Panc1 (cell line): ENCODE results near the gene PCDH18. TPM values are rescaled to one million over a fixed set of nuclear protein-coding genes. Genes with fewer than 3 reads are reported as not detected.
A peak's percentile ranks its signal among the peaks of the same experiment; 100 is the strongest.

Source experiments
- ATAC-seq: fragments of 200-7000 bp; cut with Tn5 transposase; 2 replicates; pipeline ENCODE4 v1.9.1; 2020; ENCODE audit warnings: mild to moderate bottlenecking, moderate library complexity
- BruUV-seq: library from RNA; stranded (reverse); fragments of 400-500 nt; replicated peaks from 2 replicates; lab custom pipeline; 2021; lab: Mats Ljungman, UMichigan
- CTCF ChIA-PET: fragments of 300-600 bp; sonication (Branson Sonifier 250); formaldehyde crosslinking; loops from one replicate; lab custom pipeline; 2022; ENCODE audit warnings: antibody characterized with exemption; lab: Charles Lee
- POLR2A ChIA-PET: fragments of 300-600 bp; sonication (Branson Sonifier 250); formaldehyde crosslinking; loops from one replicate; lab custom pipeline; 2022; ENCODE audit warnings: antibody characterized with exemption; lab: Charles Lee
- DNase-seq: peaks from one replicate; pipeline ENCODE4 v3.0.0-alpha.2; 2010; ENCODE audit warnings: low read depth, low spot score
- H3K27ac ChIP-seq: 2 replicates; pipeline ENCODE4 v1.5.1; 2011; ENCODE audit warnings: mild to moderate bottlenecking, low read length, inconsistent platforms
- H3K27me3 ChIP-seq: fragments of 200-500 bp; sonication (Bioruptor generic); 2 replicates; pipeline ENCODE4 v1.6.0; 2014; ENCODE audit warnings: low read length, inconsistent platforms; ENCODE audit not compliant: control insufficient read depth, insufficient read depth
- H3K36me3 ChIP-seq: fragments of 200-500 bp; sonication (Bioruptor generic); 2 replicates; pipeline ENCODE4 v1.5.1; 2014; ENCODE audit warnings: inconsistent platforms, mild to moderate bottlenecking, low read length, moderate library complexity; ENCODE audit not compliant: control insufficient read depth, insufficient read depth
- H3K4me1 ChIP-seq: 2 replicates; pipeline ENCODE4 v1.5.1; 2011; ENCODE audit warnings: inconsistent platforms, mild to moderate bottlenecking, low read length, moderate library complexity; ENCODE audit not compliant: control insufficient read depth, insufficient read depth
- H3K4me3 ChIP-seq, 2 experiments: 2 replicates each; pipeline ENCODE4 v1.5.1; 2011 to 2012; ENCODE audit warnings: low read depth in 2 of 2, low read length in 2 of 2, mild to moderate bottlenecking in 2 of 2, inconsistent platforms in 1 of 2, moderate library complexity in 1 of 2
- H3K9me3 ChIP-seq: fragments of 200-500 bp; sonication (Bioruptor generic); 2 replicates; pipeline ENCODE4 v1.5.1; 2014; ENCODE audit warnings: low read depth, mild to moderate bottlenecking, inconsistent platforms, low read length, moderate library complexity; ENCODE audit not compliant: control insufficient read depth, insufficient read depth
- POLR2AphosphoS5 ChIP-seq: IDR thresholded peaks from 2 replicates; pipeline ENCODE4 v1.6.1; 2012; ENCODE audit warnings: mild to moderate bottlenecking, low read depth, low read length, moderate library complexity
- SIN3A ChIP-seq: IDR thresholded peaks from 2 replicates; pipeline ENCODE4 v1.6.1; 2012; ENCODE audit warnings: low read depth, mild to moderate bottlenecking, low read length, moderate library complexity, borderline replicate concordance; ENCODE audit not compliant: insufficient read depth
- TCF7L2 ChIP-seq: IDR thresholded peaks from 2 replicates; pipeline ENCODE4 v1.6.1; 2011; ENCODE audit warnings: mild to moderate bottlenecking, low read depth, low read length, inconsistent platforms
- in situ Hi-C: cut with HindIII; loops from 2 replicates; pipeline ENCODE4 v1.10.0; 2016; ENCODE audit warnings: low sequenced_read_pairs, low pct_unique_long_range_greater_than_20kb
- intact Hi-C: fragments of 100-400 bp; cut with micrococcal nuclease; formaldehyde crosslinking; loops from one replicate; pipeline ENCODE4 v1.10.0; 2022; ENCODE audit not compliant: unreplicated experiment
- total RNA-seq: library from RNA; stranded (reverse); gene quantifications from one replicate; pipeline ENCODE4 v1.2.1, GENCODE V29; 2021; ENCODE audit not compliant: unreplicated experiment
- TF ChIP-seq, protein P1 (sequence below): fragments of 450-650 bp; IDR thresholded peaks from 2 replicates; pipeline ENCODE4 v1.5.1; 2017; ENCODE audit warnings: mild to moderate bottlenecking
- TF ChIP-seq, protein P2 (sequence below), 2 experiments: IDR thresholded peaks; 2 replicates each; pipeline ENCODE4 v1.6.1; 2011 to 2012; ENCODE audit warnings: low read depth in 2 of 2, control low read depth in 1 of 2, low read length in 1 of 2, mild to moderate bottlenecking in 1 of 2, moderate library complexity in 1 of 2; ENCODE audit not compliant: insufficient read depth in 1 of 2

PCDH18 gene
- total RNA-seq, 1 experiment from 2014 or later = 10.8 TPM

DNA sequence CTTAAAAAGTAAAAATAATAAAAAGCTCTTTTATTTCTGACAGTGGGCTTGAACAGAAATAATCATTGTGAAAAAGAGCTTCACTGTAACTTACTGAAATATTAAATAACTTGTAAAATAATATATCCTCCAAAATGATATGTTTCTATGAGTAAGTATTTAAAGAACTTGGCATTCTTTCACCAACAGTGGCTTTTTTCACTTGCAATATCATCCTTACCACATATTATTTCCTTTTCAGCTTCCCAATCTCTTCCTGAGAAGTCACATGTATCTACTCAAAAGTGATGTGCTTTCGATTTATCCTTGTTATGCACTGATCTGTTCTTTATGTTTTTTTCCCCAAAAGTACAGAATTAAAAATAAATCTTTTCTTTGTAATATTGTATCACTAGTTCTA is 2.2 kb upstream of the PCDH18 start:
- Histone ChIP-seq H3K27me3 (no peaks in the 10 kb centered on the region), H3K4me3 (no peak overlapping the region), H3K27ac (peak overlapping the region; percentile 51; the same call in 1 of the 2 replicates), H3K9me3 (no peaks in the 10 kb centered on the region), H3K36me3 (no peaks in the 10 kb centered on the region), H3K4me1 (peaks cover 1% of the 10 kb centered on the region)
- intact Hi-C loops = loop anchor here (10.0 kb wide), 1 partner anchor 410 kb away; no protein-coding TSS in a partner anchor
- DNase-seq (no peak), ATAC-seq (no peak)
- no TSS peak for BruUV-seq
- in situ Hi-C loops = no loop called here
- ChIA-PET CTCF (no interaction called here), POLR2A (no interaction called here)
- TF ChIP-seq, protein P1, sequence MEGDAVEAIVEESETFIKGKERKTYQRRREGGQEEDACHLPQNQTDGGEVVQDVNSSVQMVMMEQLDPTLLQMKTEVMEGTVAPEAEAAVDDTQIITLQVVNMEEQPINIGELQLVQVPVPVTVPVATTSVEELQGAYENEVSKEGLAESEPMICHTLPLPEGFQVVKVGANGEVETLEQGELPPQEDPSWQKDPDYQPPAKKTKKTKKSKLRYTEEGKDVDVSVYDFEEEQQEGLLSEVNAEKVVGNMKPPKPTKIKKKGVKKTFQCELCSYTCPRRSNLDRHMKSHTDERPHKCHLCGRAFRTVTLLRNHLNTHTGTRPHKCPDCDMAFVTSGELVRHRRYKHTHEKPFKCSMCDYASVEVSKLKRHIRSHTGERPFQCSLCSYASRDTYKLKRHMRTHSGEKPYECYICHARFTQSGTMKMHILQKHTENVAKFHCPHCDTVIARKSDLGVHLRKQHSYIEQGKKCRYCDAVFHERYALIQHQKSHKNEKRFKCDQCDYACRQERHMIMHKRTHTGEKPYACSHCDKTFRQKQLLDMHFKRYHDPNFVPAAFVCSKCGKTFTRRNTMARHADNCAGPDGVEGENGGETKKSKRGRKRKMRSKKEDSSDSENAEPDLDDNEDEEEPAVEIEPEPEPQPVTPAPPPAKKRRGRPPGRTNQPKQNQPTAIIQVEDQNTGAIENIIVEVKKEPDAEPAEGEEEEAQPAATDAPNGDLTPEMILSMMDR = no peak
- TF ChIP-seq TCF7L2 = no peak
- TF ChIP-seq, protein P2, sequence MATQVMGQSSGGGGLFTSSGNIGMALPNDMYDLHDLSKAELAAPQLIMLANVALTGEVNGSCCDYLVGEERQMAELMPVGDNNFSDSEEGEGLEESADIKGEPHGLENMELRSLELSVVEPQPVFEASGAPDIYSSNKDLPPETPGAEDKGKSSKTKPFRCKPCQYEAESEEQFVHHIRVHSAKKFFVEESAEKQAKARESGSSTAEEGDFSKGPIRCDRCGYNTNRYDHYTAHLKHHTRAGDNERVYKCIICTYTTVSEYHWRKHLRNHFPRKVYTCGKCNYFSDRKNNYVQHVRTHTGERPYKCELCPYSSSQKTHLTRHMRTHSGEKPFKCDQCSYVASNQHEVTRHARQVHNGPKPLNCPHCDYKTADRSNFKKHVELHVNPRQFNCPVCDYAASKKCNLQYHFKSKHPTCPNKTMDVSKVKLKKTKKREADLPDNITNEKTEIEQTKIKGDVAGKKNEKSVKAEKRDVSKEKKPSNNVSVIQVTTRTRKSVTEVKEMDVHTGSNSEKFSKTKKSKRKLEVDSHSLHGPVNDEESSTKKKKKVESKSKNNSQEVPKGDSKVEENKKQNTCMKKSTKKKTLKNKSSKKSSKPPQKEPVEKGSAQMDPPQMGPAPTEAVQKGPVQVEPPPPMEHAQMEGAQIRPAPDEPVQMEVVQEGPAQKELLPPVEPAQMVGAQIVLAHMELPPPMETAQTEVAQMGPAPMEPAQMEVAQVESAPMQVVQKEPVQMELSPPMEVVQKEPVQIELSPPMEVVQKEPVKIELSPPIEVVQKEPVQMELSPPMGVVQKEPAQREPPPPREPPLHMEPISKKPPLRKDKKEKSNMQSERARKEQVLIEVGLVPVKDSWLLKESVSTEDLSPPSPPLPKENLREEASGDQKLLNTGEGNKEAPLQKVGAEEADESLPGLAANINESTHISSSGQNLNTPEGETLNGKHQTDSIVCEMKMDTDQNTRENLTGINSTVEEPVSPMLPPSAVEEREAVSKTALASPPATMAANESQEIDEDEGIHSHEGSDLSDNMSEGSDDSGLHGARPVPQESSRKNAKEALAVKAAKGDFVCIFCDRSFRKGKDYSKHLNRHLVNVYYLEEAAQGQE (IDR thresholded peaks at IDR 0.05; ENCODE audit: insufficient read depth in 1 of 2, low read depth in 2 of 2, low read length in 1 of 2) = no peak
- no peak for TF ChIP-seq SIN3A
- TF ChIP-seq POLR2AphosphoS5 = no peak

GRCh38 chr4:137533855-137534254 is 1.6 kb upstream of the PCDH18 start:
- ChIA-PET CTCF (no interaction called here), POLR2A (no interaction called here)
- in situ Hi-C loops (no loop called here), intact Hi-C loops (loop anchor here (10.0 kb wide), 1 partner anchor 409 kb away; no protein-coding TSS in a partner anchor)
- Histone ChIP-seq H3K36me3 (no peaks in the 10 kb centered on the region), H3K9me3 (no peaks in the 10 kb centered on the region), H3K4me3 (no peak overlapping the region), H3K4me1 (peaks cover 3% of the 10 kb centered on the region), H3K27me3 (no peaks in the 10 kb centered on the region), H3K27ac (peak overlapping the region; percentile 51; the same call in 1 of the 2 replicates)
- TF ChIP-seq TCF7L2 (no peak), POLR2AphosphoS5 (no peak), SIN3A (no peak)
- TF ChIP-seq, protein P1 = no peak
- TF ChIP-seq, protein P2 (IDR thresholded peaks at IDR 0.05; ENCODE audit: insufficient read depth in 1 of 2, low read depth in 2 of 2, low read length in 1 of 2) = no peak
- BruUV-seq = no TSS peak
- no peak for DNase-seq
- no peak for ATAC-seq
